Cardiac fibroblast (primary cell): ENCODE data around the gene CDH1.

Experiments
- DNase-seq, 2 donors: peaks; one replicate each; pipeline versions ENCODE4 v3.0.0 to v3.0.0-alpha.2; 2010; ENCODE audit warnings: low read depth in 2 of 2
- H3K4me3 ChIP-seq, 2 donors: replicated peaks in 1 of 2; 1 replicate in 1 of 2; 2 replicates in 1 of 2; pipeline ENCODE4 v1.5.1; 2011; ENCODE audit warnings: low read depth in 2 of 2, low read length in 2 of 2, mild to moderate bottlenecking in 2 of 2, moderate library complexity in 1 of 2
- TF ChIP-seq, protein P1 (sequence below): IDR thresholded peaks from one replicate; pipeline ENCODE4 v1.5.1; 2011; ENCODE audit warnings: low read depth, mild to moderate bottlenecking, low read length, inconsistent platforms

Gene CDH1

DNA sequence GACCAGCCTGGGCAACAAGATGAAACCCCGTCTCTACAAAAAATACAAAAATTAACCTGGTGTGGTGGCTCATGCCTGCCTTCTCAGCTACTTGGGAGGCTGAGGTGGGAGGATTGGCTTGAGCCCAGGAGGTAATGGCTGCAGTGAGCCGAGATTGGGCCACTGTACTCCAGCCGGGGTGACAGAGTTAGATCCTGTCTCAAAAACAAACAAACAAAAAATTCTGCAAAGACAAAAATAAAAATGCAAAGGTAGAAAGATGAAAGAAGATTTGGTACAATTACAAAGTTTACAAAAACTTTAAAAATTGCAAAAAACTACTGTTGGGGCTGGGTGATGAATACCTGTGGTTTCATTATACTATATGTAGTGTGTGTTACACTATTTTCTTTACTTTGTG lies 5.5 kb upstream of the CDH1 start:
- DNase-seq = no peak
- TF ChIP-seq, protein P1, sequence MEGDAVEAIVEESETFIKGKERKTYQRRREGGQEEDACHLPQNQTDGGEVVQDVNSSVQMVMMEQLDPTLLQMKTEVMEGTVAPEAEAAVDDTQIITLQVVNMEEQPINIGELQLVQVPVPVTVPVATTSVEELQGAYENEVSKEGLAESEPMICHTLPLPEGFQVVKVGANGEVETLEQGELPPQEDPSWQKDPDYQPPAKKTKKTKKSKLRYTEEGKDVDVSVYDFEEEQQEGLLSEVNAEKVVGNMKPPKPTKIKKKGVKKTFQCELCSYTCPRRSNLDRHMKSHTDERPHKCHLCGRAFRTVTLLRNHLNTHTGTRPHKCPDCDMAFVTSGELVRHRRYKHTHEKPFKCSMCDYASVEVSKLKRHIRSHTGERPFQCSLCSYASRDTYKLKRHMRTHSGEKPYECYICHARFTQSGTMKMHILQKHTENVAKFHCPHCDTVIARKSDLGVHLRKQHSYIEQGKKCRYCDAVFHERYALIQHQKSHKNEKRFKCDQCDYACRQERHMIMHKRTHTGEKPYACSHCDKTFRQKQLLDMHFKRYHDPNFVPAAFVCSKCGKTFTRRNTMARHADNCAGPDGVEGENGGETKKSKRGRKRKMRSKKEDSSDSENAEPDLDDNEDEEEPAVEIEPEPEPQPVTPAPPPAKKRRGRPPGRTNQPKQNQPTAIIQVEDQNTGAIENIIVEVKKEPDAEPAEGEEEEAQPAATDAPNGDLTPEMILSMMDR = no peak
- no peak overlapping the region for H3K4me3 ChIP-seq

DNA sequence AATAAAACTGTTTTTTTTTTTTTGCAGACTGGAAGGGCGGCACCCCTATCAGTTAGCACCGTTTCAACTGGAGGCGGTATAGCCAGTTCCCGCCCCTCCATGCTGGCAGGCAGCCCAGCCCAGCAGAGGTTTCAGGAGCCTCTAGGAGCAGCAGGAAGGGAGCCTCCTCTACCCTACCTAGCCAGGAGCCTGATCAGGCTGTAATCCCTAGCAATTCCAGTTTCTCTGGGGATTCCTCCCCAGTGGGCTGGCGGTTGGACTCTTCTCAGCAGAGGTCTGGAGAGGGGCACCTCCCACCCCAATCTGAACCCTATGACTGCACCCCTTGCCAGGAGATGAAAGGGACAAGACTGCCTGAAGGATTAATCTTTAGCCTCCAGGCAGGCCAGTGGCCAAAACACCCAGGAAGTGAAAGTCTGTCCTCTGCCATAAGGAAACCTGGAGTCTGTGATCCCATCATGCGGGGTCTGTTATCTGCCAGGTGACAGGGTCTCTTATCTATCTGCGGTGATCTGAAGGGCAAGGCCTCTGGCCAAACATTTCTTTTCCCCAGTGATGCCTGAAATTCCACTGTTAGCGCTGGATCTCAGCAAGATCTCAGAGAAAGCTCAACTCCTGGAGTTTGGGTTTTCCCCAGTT lies 4.9 kb upstream of the CDH1 start:
- TF ChIP-seq, protein P1 = no peak
- no peak overlapping the region for H3K4me3 ChIP-seq
- peak in 1 of 2 donors; percentile 16 for DNase-seq

DNA sequence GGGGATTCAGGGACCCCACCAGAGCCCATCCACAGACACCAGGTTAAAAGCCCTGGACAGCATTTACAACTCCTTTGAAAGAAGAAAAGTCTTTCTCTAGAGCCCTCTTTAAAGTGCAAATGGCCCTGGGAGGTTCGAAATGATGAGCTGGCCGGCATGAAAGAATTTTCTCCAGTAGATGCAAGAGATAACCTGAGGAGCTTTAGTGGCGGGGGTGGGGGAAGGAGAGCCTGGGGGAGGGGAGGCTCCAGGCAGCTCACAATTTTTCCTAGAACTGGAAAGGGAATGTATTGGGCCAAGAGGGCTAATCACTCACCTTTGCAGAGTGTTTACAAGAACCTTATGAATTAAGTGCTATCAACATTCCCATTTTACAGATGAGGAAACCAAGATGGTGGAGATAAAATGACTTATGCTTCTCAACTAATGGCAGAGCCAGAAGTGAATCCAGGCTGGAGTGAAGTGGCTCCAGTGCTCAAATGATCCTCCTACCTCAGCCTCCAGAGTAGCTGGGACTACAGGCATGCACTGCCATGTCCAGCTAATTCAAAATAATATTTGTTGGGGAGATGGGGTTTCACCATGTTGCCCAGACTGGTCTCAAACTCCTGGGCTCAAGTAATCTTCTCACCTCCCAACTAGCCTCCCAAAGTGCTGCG lies 4.2 kb upstream of the CDH1 start:
- H3K4me3 ChIP-seq = no peak overlapping the region
- no peak for DNase-seq
- TF ChIP-seq, protein P1 = no peak

DNA sequence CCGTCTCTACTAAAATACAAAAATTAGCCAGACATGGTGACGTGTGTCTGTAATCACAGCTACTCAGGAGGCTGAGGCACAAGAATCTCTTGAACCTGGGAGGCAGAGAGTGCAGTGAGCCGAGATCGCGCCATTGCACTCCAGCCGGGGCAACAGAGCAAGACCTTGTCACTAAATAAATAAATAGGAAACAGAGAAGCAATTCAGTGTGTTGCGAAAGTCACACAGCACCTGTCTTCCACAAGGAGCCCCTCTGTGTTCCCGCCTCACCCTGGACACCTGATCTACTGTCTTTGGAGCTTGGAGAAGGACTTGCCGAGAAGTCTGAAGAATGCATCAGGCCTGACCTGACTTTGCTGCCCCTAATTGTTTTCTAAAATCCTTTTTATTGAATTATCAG lies 3.5 kb upstream of the CDH1 start:
- no peak overlapping the region for H3K4me3 ChIP-seq
- no peak for DNase-seq
- TF ChIP-seq, protein P1 = no peak

DNA sequence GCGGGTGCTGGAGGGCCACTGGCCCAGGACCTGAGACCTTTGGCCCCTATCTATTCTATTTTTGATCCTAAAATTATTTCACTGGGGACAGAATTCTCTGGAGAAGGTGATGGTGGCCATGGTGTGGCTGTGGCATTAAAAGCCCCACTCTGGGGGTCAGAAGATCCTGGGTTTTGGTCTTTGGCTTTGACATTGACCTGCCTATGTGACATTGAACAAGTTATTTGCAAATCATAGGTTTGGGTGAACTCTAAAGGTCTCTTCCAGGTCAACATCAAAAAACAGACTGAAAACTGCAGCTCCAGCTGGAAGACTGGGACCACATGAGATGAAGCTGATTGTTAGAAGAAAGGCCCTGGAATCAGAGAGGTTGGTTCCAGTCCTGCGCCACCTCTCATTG lies 2.3 kb upstream of the CDH1 start:
- DNase-seq = no peak
- TF ChIP-seq, protein P1 = no peak
- no peak overlapping the region for H3K4me3 ChIP-seq

DNA sequence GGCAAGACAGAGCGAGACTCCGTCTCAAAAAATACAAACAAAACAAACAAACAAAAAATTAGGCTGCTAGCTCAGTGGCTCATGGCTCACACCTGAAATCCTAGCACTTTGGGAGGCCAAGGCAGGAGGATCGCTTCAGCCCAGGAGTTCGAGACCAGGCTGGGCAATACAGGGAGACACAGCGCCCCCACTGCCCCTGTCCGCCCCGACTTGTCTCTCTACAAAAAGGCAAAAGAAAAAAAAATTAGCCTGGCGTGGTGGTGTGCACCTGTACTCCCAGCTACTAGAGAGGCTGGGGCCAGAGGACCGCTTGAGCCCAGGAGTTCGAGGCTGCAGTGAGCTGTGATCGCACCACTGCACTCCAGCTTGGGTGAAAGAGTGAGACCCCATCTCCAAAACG lies 531 bp upstream of the CDH1 start:
- TF ChIP-seq, protein P1 = no peak
- H3K4me3 ChIP-seq = no peak overlapping the region
- DNase-seq = no peak
